Upper lobe of left lung (tissue), 6 donors: ENCODE results near the gene SPATA3. TPM values are rescaled to one million over a fixed set of nuclear protein-coding genes. Genes with fewer than 3 reads are reported as not detected.

Source experiments
- ATAC-seq, 2 donors: fragments of 200-7000 bp; cut with Tn5 transposase; one replicate each; pipeline ENCODE4 v1.9.1; 2022; ENCODE audit warnings: mild to moderate bottlenecking in 2 of 2, moderate library complexity in 2 of 2; ENCODE audit not compliant: low FRiP score in 2 of 2
- DNase-seq, 2 donors: peaks; one replicate each; pipeline ENCODE4 v3.0.0-alpha.2; 2019 to 2020
- H3K27ac ChIP-seq, 4 donors: fragments of 200-600 bp; sonication (generic); one replicate each; pipeline ENCODE4 v1.5.1; 2016 to 2019
- H3K27me3 ChIP-seq, 4 donors: fragments of 200-600 bp; sonication (generic); one replicate each; pipeline ENCODE4 v1.5.1; 2017 to 2019
- H3K36me3 ChIP-seq, 4 donors: fragments of 200-600 bp; sonication (generic); one replicate each; pipeline ENCODE4 v1.5.1; 2016 to 2019
- H3K4me1 ChIP-seq, 4 donors: fragments of 200-600 bp; sonication (generic); one replicate each; pipeline ENCODE4 v1.5.1; 2018 to 2019
- H3K4me3 ChIP-seq, 4 donors: fragments of 200-600 bp; sonication (generic); one replicate each; pipeline ENCODE4 v1.5.1; 2017 to 2019; ENCODE audit warnings: mild to moderate bottlenecking in 2 of 4, moderate library complexity in 1 of 4
- H3K9me3 ChIP-seq, 4 donors: fragments of 200-600 bp; sonication (generic); one replicate each; pipeline ENCODE4 v1.5.1; 2018 to 2019
- EP300 ChIP-seq, 4 donors: sonication (generic); formaldehyde crosslinking; IDR thresholded peaks; one replicate each; pipeline ENCODE4 v1.5.1; 2017; ENCODE audit warnings: antibody characterized with exemption in 4 of 4, control low read depth in 2 of 4
- POLR2A ChIP-seq, 4 donors: fragments of 450-650 bp; IDR thresholded peaks; one replicate each; pipeline ENCODE4 v1.5.1; 2016 to 2017; ENCODE audit warnings: antibody characterized with exemption in 4 of 4, mild to moderate bottlenecking in 2 of 4
- POLR2AphosphoS5 ChIP-seq, 2 donors: sonication (generic); formaldehyde crosslinking; IDR thresholded peaks; one replicate each; pipeline ENCODE4 v1.5.1; 2017; ENCODE audit warnings: antibody characterized with exemption in 2 of 2
- WGBS, 2 donors: methylation state at CpG; one replicate each; pipeline ENCODE4 v1.1.5; 2017 to 2018; 5-methylcytosine and 5-hydroxymethylcytosine counted together
- total RNA-seq, 6 donors: library from RNA; depleted of rRNA in 4 of 6; stranded (reverse); fragments of >200 nt in 4 of 6; gene quantifications; one replicate each; pipeline versions ENCODE4 v1.1.0 to v1.2.1, GENCODE V29; 2016 to 2021
- TF ChIP-seq, protein P1 (sequence below), 6 experiments: fragments of 450-650 bp in 4 of 6; fragments of 200-600 bp in 2 of 6; sonication (generic) in 2 of 6; IDR thresholded peaks; one replicate each; pipeline ENCODE4 v1.5.1; 2016 to 2019; ENCODE audit warnings: antibody characterized with exemption in 6 of 6
- donor health status: DM: no; HTN: no; CAD: no; lungs with moderate emphysema.
- donor health status: DM: no; HTN: yes; CAD: no; lungs with severe emphysema.

The SPATA3 gene
- total RNA-seq, 6 donors from 2014 or later = not detected

DNA sequence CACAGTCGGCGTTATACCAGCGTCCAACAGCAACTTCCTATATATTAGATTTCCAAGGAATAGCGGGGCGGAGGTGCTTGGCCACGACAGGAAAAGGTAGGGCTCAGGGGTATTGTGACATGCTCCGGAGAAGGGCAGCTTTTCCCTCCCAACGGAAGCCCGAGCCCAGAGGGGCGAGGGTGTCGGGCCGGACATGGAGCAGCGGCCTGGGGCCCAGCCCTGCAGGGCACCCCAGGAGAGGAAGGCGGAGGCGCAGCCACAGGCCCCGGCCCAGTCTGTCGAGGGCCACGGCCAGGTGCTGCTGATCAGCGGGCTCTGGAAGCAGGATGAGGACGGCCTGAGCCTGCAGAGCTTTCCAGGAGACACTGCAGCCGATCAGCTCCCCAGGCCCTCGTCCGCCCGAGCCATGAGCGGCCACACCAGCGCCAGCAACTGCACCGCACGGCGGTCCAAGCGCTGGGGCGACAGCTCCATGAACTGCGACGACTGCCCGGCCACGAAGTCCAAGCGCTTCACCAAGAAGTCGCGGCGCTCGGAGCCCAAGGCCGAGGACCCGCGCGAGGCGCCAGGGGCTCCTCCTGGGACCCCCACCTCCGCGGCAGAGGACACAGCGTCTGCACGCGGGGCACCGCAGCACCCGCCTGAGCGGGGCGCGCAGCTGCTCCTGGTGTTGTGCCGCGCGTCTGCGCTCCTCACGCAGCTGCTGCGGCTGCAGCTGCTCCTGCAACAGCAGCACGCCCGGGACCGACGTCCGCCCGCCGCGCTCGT, 5.6 kb upstream of the SPATA3 start:
- Histone ChIP-seq H3K4me1 (peaks cover 3 to 8% (median 5%) of the 10 kb centered on the region in 4 donors), H3K9me3 (no peaks in the 10 kb centered on the region), H3K27me3 (peaks cover 0 to 18% (median 0%) of the 10 kb centered on the region in 4 donors), H3K36me3 (no peaks in the 10 kb centered on the region), H3K27ac (no peak overlapping the region), H3K4me3 (no peak overlapping the region)
- WGBS, 2 donors = 51 to 70% methylated on average over 15 to 48 of the region's 70 CpGs
- DNase-seq = peak in 1 of 2 donors; percentile 84
- TF ChIP-seq POLR2A (IDR thresholded peaks at IDR 0.05) = no peak
- no peak for TF ChIP-seq POLR2AphosphoS5 (IDR thresholded peaks at IDR 0.05)
- TF ChIP-seq, protein P1, sequence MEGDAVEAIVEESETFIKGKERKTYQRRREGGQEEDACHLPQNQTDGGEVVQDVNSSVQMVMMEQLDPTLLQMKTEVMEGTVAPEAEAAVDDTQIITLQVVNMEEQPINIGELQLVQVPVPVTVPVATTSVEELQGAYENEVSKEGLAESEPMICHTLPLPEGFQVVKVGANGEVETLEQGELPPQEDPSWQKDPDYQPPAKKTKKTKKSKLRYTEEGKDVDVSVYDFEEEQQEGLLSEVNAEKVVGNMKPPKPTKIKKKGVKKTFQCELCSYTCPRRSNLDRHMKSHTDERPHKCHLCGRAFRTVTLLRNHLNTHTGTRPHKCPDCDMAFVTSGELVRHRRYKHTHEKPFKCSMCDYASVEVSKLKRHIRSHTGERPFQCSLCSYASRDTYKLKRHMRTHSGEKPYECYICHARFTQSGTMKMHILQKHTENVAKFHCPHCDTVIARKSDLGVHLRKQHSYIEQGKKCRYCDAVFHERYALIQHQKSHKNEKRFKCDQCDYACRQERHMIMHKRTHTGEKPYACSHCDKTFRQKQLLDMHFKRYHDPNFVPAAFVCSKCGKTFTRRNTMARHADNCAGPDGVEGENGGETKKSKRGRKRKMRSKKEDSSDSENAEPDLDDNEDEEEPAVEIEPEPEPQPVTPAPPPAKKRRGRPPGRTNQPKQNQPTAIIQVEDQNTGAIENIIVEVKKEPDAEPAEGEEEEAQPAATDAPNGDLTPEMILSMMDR (IDR thresholded peaks at IDR 0.05) = no peak
- no peak for TF ChIP-seq EP300 (IDR thresholded peaks at IDR 0.05)
- ATAC-seq = no peak

DNA sequence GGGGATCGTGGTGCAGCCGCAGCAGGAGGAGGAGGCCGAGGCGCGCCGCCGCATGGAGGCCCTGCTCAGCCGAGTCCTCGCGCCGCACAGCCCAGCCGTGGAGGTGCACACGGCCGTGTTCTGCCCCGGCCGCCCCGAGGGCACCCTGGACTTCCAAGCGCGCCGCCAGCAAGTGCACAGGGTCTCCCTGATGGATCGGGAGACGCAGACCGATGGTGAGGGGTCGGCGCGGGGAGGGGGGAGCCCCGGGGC, 5.1 kb upstream of the SPATA3 start:
- no peaks in the 10 kb centered on the region for H3K9me3 ChIP-seq
- peaks cover 3 to 8% (median 5%) of the 10 kb centered on the region in 4 donors for H3K4me1 ChIP-seq
- ATAC-seq (no peak), DNase-seq (no peak)
- no peak overlapping the region for H3K27ac ChIP-seq
- TF ChIP-seq, protein P1 (IDR thresholded peaks at IDR 0.05) = no peak
- TF ChIP-seq EP300 (IDR thresholded peaks at IDR 0.05) (no peak), POLR2A (IDR thresholded peaks at IDR 0.05) (no peak), POLR2AphosphoS5 (IDR thresholded peaks at IDR 0.05) (no peak)
- no peak overlapping the region for H3K4me3 ChIP-seq
- H3K36me3 ChIP-seq = no peaks in the 10 kb centered on the region
- peaks cover 0 to 18% (median 0%) of the 10 kb centered on the region in 4 donors for H3K27me3 ChIP-seq
- 80% methylated on average over 2 of the region's 27 CpGs; no CpG with 5 or more reads in 1 of the 2 donors for WGBS, 2 donors

DNA sequence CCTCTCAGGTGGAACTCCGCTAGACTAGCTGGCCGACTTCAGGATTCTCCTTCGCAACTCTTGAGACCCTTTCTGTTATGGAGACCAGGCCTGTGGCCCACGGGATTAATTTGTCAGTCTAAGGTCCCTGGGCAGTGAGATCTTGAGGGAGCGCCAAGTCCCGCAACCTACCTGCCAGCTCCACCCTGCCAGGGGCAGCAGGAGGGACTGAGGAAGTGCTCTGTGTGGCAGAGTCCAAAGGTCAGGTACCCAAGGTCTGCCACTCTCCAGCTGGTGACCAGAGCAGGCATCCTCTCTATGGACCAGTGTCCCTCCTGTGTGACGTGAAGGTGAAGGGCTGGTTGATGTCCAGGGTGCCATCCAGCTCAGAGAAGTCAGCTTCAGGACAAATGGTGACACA, 4.3 kb upstream of the SPATA3 start:
- Histone ChIP-seq H3K27ac (no peak overlapping the region), H3K9me3 (no peaks in the 10 kb centered on the region), H3K4me3 (no peak overlapping the region), H3K27me3 (peaks cover 0 to 18% (median 0%) of the 10 kb centered on the region in 4 donors), H3K36me3 (no peaks in the 10 kb centered on the region), H3K4me1 (peaks cover 3 to 8% (median 5%) of the 10 kb centered on the region in 4 donors)
- ATAC-seq = no peak
- TF ChIP-seq, protein P1 (IDR thresholded peaks at IDR 0.05) = no peak
- TF ChIP-seq EP300 (IDR thresholded peaks at IDR 0.05) = no peak
- 86 to 90% methylated on average over 6 to 7 of the region's 7 CpGs for WGBS, 2 donors
- DNase-seq = no peak

DNA sequence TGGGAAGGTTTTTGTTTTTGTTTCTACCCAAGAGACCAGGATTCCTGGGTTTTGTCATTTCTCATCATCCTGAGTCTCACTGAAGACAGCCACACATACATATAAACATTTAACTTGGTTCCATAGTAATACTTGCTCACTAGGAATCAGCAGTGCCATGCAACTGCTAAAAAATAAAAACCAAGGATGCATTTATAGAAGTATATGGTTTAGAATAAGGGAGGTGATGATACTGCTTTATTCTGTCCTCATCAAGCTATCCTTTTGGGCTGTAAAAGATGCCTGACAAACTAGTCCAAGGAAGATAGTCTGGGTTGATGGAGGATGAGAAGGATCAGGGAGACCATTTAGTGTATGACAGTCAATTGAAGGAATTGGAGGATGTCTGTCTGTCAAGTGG, 740 bp downstream of the SPATA3 start:
- H3K4me1 ChIP-seq = no peaks in the 10 kb centered on the region
- H3K4me3 ChIP-seq = no peak overlapping the region
- ATAC-seq = no peak
- no peak for DNase-seq
- peaks cover 0 to 3% (median 0%) of the 10 kb centered on the region in 4 donors for H3K27me3 ChIP-seq
- H3K9me3 ChIP-seq = no peaks in the 10 kb centered on the region
- no peaks in the 10 kb centered on the region for H3K36me3 ChIP-seq
- no peak overlapping the region for H3K27ac ChIP-seq
- TF ChIP-seq EP300 (IDR thresholded peaks at IDR 0.05) = no peak
- TF ChIP-seq, protein P1 (IDR thresholded peaks at IDR 0.05) = no peak
- TF ChIP-seq POLR2A (IDR thresholded peaks at IDR 0.05) = no peak
- TF ChIP-seq POLR2AphosphoS5 (IDR thresholded peaks at IDR 0.05) = no peak

DNA sequence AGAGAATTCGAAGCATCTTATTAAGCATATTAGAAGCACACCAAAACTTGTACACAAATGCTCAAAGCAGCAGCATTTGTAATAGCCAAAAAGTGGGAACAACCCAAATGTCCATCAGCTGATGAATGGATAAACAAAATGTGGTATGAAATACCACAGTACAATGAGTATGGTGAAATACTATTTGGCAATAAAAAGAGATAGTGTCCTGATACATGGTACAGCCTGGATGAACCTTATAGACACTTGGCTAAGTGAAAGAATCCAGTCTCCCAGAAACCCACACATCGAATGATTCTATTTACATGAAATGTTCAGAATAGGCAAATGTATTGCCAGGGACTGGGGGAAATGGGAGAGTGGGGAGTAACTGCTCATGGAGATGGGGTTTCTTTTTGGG, 3.0 kb downstream of the SPATA3 start:
- H3K4me3 ChIP-seq = no peak overlapping the region
- TF ChIP-seq POLR2A (IDR thresholded peaks at IDR 0.05) = no peak
- TF ChIP-seq EP300 (IDR thresholded peaks at IDR 0.05) = no peak
- TF ChIP-seq, protein P1 (IDR thresholded peaks at IDR 0.05) = no peak
- TF ChIP-seq POLR2AphosphoS5 (IDR thresholded peaks at IDR 0.05) = no peak
- no peaks in the 10 kb centered on the region for H3K9me3 ChIP-seq
- ATAC-seq (no peak), DNase-seq (no peak)
- H3K27ac ChIP-seq = no peak overlapping the region
- no peaks in the 10 kb centered on the region for H3K36me3 ChIP-seq
- 91 to 93% methylated on average over 2 of the region's 2 CpGs for WGBS, 2 donors
- H3K4me1 ChIP-seq = no peaks in the 10 kb centered on the region
- H3K27me3 ChIP-seq = peaks cover 0 to 5% (median 0%) of the 10 kb centered on the region in 4 donors
